ENCODE results near the gene HS1BP3.

The HS1BP3 gene

DNA sequence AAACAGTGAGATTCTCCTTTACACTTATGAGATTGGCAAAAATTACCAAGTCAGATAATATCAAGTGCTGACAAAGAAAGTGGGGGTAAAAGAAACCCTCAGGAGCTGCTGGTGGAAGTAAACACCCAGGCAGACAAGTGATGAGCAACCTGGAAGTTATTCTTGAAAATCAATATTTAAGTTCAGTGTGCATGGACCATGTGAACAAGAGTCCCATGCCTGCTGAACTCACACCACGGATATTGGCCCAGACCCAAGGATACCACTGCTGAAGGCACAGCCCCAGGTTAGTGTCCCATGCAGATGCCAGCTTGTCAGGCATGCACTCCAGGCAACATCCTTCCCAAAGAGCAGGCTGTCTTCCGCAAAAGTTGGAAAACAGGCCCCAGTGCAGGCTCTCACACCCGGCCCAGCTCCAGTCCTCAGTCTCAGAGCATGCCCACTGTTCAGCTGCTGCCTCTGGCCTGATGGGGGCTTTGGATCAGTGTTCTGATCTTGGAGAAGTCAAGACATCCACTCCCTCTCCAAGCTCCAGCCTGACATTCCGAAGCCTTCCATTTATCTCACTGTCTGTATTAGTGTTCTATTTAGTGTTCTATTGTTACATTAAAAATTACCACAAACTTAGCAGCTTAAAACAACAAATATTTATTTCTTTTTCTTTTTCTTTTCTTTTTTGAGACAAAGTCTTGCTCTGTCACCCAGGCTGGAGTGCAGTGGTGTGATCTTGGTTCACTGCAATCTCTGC is 70.0 kb downstream of the HS1BP3 start:
- no peak for DNase-seq

DNA sequence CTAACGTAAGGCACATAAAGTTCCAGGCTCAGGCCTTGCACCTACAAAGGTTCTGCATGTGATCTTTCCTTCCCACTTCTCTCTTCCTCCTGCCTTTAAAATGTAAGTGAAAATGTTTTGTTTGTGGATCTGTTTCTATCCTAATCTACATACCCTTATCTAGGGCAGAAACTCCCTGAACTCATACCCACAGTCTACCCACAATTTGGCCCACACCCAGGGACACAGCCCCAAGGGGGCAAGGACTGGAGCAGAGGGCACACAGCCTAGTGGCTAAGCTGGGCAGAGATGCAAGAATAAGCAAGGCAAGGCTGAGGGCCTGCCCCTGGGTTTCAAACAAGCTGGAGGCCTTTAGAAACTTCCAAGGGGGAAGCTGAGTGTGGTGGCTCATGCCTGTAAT is 71.0 kb downstream of the HS1BP3 start:
- DNase-seq, result no peak

DNA sequence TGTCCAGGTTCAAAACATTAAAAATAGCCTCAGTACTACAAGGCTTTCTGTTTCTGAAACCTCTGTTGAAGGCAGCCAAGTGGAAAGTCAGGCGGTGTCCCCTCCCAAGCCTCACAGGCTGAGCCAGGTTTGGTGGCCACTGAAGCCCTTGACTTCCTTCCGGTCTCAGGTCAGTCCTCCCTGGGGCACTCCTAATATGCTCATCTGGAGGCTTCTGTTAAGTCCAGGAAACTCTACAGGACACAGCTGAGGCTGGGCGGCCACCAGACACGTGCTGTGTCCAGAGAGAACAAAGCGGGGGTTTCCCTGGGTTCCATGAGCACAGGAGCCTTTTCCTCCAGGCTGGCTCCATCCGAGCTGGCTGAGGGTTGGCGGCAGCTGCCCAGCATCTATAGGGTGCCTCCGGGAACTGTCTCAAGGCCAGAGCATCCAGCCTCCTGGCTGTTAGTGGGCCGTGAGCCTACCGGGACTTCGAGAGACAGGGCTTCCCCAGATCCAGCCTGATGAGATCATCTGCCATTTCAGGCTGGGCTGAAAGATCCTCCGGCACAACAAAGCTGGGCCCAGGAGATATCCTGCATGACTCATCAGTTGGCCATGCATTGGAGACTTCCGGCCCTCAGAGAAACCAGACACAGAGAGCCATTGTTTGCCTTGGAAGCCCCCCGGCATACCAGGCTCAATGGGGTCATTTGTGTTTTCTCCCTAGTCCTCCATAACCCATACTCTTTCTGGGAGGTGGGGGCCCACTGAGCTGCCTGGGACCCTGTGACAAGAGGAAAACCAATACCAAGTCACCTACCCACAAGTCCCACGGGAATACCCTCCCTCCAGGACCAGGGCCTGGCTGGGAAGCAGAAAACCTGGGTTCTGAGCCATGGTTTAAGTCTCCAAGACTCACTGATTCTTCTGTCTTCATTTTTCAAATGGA is 71.7 kb downstream of the HS1BP3 start:
- DNase-seq, result no peak

DNA sequence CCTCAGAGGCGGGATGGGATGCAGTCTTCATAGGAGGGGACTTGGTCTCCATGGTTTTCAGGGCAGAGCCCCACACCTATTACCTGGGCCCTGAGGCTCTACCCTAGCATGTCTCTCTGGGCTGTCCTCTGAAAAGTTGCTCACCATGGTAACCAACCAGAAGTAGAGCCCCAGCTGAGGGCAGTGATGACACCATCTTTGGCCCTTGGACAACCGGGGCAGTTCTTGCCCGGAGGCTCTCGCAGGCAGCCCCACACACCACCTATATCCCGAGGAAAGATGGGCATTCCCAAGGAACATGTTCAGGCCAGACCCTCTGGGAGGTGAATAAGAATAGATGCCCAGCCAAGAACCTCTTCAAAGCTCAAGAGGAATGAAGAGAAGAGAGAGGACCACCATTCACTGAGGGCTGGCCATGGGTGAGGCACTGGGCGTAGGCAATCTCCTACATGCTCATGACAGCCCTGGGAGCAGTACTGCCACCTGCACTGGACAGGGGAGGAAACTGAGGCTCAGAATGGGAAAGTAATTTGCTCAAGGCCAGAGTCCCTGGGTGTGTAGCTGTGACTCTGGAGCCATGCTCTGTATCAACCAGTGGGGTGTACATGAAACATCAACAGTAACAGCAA is 72.5 kb downstream of the HS1BP3 start:
- DNase-seq, result no peak

DNA sequence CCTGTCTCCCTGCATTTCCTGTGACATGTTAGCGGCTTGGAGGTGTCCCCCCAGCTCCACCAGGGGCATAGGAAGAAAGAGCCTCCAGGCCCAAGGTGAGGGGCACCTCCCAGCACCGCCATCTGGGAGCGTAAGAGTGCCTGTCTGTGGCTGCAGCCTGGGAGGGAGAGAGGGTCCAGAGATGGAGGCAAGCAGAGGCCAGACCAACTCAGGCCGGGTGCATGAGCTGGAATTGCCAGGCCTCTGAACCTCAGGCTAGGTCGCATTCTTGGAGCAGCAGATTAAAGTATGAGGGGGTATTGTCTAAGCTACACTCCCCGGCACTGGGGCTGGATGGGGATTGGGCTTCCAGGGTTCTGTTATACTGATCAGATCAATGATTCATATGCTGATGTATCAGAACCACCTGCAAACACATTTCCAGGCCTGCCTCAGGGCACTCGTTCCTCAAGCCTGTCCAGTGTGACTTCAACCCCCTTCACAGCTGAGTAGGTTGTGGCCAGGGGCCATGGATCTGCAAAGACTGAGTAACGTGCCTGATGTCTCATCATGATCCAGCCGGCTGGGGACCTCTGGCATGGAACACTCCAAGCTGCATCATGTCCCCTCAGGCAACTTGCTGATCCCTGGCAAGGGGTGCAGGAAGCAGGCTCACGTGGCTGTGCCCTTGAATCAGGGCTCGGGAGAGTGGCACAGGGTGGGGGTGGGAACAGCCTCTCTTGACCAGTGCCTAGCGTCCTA is 73.2 kb downstream of the HS1BP3 start:
- no peak for DNase-seq

DNA sequence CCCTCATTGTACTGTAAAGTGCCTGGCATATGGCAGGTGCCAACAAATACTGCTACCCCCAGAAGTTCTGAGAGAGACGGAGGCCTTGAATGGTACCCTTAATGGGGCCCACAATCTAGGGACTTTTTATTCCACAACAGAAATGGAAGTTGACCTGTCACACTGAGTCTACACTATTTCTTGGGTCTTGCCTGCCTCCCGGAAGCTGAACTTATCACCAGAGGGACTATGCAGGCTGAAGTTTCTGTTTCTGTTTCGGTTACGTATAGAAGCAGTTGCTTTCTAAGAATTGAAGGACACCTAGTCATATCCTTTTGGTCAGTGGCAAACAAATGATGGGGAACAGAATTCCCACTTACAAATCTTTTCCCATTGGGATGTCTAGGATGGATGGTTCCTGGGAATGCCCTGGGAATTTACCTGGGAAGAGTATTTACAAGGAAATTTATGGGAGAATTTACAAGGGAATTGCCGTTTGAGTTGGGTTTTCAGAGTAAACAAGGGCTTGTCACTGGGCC is 74.2 kb downstream of the HS1BP3 start:
- no peak for DNase-seq

DNA sequence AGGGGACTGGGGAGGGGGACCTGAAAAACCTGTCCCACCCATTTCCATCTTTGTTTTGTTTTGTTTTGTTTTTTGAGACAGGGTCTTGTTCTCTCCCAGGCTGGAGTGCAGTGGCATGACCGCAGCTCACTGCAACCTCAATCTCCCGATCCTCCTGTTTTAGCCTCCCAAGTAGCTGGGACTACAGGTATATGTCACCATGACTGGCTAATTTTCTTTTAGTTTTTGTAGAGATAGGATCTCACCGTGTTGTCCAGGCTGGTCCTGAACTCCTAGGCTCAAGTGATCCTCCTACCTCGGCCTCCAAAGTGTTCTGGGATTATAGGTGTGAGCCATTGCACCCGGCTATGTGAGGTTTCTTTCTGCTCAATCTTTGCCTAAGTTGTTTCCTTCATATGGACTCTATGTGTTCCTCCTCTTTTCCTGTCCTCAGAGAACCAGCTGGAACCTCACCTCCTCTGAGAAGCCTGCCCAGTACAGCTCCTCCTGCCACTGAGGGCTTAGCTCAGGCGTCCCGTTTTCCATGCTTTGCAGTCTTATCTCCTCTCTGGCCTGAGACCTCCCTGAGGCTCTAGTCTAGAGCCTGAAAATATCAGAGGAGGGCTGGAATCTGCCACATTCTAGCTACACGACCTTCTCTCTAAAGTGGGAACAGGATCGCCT is 74.8 kb downstream of the HS1BP3 start:
- no peak for DNase-seq

DNA sequence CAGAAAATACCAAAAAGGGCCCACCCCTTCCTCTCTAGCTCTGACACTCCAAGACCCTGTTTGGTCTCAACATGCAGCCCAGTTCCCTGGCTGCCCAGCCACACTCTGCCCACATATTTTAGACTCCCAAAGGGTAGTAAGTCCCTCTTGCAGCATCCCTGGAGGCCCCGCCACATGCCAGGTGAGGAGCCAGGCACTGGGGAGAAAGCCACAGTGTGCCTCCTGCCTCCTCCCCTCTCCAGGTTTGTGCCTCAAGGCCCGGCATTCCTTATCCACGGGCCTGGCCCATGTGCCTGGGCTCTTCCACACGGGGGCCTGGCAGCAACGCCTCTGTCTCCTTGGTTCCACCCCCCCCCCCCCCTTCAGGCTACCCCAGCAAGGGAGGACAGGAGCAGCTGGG is 75.5 kb downstream of the HS1BP3 start:
- no peak for DNase-seq

DNA sequence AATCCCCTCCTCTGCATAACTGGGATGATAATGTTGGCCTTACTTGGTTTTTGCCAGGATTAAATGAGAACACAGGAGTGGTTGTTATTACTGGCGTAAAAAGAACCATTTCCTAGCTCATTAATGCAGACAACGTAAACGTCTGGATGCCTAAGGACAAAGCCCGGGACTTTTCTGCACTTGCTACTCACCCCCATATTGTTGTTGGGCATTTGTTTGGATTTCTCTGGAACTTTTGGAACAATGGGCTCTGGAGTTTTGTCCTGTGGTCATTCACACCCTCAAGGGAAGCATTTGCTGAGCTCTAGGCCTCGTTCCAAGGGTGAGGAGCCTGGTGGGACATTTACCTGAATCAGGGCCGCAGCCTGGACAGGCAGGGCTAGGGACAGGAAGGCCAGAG is 76.0 kb downstream of the HS1BP3 start:
- DNase-seq, result no peak

DNA sequence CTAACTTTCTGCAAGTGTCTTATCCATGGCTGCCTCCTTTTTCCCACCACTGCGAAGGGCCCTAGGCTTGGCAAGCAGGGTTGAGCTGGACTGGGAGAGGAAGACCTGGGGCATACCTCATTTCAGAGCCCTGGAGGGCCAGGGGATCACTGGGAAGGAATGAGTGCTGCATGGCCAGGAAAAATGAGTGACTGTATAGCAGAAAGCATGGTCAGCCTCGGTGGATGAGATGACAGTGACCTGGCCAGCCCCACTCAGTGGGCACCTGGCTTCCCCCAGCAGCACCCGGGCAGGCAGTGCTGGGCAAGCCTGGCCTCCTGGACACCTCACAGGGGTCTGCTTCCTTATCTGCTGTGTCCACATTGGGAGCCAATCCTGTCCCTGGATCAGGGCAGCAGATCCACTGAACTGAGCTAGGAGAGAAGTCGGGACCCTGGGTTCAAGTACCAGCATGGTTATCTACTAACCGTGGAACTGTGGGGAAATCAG is 76.4 kb downstream of the HS1BP3 start:
- DNase-seq, result no peak

DNA sequence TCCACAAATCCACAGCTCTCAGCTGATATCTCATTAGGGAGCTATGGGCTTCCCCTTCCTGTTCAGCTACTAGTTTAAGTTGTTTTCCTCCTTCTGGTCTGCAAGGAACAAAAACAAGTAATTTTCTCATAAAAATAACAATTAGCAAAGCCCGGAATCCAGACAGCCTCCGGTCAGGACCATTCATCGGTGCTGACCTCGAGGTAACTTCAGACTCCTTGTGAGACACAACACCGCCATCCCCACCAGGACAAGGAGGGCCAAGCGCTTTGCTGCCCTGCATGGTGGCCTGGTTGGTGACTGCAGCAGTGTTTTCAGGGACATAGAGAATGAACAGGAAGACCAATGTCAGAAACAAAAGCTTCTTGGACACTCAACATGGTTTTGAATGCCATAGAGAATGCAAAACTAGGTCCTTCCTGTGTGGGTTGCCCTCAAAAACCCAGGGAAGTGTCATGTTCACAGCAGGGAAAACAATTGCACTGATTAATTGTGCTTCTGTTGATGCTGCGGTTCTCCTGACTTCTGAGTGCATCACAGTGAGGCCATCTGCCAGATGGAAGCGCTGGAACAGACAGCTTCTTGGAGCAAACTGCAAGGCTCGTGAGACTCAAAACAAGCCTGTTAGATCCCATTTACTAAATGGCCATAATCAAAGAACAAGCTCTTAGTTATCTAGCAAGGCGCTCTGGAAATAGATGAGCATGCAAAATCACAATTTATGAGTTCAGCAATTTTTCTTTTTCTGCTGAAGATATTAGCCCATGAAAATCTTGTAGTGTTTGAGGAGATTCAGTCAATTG is 77.1 kb downstream of the HS1BP3 start:
- DNase-seq, result no peak

DNA sequence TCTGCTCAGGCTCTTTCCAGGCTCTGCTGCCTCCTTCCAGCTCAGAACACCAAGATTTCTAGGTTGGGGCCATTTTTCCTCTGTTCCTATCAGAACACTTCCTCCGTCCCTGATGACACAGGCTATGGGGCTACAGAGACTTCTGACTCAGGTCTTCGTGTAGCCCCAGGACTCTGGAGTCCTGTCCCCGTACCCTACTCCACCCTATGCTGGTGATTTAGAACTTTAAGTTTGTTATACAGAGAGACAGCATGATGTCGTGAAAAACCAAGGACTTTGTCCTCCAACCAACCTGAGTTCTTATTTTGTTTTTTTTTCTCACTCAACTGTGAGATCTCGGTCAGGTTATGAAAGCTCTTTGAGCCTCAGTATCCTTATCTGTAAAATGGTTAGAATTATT is 78.7 kb downstream of the HS1BP3 start:
- no peak for DNase-seq

DNA sequence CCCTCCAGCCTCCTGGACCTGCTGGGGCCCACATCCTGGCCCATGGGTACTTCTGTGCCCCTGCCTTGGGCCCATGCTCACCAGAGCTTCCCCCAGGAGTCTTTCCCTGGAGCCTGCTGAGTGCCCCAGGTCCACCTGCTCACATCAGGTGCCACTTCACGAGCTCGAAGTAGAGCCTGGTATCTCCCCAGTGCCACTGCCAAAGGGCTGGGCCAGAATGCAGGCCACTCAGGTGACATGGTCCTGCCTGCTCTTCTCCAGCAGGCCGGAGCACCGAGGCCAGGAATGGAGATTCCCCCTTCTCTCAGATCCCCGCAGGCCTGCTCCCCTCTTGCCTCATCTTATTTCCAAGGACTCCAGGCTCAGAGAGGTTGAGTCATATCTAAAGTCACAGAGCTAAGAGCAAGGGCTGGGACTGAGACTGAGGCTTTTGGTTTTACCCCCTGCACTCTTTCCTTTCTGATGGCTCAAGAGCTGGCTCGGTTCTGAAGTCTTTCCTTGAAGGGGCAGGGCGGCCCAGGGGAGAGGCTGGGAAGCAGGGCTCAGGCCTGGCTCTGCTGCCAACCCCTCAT is 79.2 kb downstream of the HS1BP3 start:
- DNase-seq, result no peak

DNA sequence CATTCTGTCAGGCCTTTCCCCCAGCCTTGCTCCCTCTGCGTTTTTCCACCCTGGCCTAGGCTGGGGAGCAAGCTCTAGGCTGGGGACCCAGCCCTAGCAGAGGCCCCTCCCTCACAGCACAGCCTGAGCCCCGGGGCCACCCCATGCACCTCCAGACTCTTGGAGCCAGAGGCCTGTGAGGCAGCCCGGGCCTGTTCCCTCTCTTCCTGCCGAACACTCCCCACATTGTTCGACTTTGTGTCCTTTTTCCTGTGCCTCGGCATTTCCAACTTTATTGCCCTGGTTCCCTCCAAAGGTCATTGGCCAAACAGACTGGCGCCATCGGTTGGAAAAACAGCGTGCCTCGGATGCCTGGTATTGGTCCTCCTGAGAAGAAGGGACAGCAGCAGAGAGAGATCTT is 79.7 kb downstream of the HS1BP3 start:
- no peak for DNase-seq

DNA sequence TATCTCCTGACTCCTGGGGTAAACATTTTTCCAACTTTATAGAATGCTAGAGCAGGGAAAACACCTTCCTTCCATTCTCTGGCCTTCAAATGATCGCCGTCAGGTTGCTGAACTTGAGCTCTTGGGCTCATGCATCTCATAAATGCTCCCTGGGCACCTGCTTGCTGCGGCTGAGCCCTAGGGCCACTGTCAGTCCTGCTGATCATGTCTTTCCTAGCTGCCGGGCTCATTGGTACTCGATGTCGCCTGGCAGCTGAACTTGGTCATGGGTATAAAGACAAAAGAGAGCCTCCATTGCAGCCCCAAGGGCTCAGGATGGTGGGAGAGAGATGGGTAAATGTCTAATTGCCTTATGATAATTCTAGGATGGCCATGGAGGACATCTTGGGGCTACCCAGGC is 80.6 kb downstream of the HS1BP3 start:
- DNase-seq, result no peak

DNA sequence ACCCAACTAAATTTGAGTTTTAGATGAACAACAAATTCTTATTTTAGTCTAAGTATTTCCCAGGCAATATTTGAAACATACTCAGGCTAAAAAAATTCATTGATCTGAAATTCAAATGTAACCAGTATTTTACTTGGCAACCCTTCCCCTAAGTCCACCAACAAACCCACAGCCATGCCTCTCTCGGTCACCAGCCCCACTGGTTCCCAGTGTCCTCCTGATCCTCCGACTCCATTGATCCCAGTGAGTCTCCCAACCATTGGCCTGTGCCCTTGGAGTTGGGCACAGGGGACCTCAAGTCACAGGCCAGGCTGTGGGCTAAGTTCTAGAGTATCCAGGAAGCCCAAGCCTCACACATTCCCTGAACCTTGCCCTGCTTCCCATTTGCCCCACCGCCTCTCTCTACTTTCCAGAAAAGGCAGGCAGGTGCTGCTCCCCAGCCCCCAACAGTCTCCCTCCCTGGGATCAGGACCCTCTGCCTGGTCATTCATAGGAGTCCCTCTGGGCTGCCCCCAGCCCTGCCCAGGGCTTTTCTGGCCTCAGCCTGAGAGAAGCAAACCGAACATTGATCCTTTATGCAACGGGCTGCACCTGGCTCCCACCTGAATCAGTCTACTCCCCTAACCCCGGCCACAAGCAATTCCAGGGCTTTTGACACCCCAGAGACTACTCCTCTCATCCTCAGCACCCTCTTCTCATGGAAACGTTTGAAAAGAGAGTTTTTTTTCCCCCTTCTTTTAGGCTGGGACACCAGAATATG is 81.3 kb downstream of the HS1BP3 start:
- DNase-seq, result no peak

DNA sequence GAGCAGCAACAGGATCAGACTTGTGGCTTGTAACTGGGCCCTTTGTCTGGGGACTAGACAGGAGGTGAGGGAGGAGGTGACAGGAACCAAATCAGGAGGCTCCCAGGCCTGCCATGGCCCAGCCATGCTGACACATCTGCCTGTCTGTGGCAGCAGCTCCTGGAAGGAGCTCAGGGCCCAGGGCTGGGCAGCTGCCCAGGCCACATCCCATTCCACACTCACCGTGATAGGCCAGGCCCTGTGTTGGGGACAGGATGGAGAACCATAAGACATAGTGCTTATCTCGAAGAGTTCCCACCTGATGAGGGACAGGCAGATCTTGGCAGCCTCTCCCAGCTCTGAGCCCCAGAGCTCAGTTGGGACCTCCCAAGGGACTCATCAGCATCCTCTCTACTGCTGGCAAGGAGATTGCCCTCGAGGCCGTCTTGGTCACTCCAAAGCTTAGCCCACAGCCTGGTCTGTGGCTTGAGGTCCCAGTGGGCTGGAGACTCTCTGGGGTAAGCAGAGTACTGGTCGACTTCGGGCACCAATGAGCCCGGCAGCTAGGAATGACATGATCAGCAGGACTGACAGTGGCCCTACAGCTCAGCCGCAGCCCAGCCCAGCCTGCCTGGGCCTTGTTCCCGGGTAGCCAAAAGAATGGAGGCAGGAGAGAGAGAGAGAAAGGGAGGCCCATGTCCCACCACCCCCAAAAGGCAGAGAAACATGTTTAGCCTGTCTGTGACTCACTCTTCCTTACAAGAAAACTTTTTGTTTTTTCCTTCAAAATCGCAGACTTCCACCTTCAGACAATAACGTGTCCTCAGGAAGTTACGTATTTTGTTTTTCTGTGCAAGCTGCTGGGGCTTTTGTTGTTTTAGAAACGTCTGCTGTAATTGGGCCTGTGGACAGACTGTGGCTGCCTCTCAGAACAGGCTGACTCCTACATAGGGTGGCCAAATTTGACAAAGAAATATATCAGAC is 82.1 kb downstream of the HS1BP3 start:
- no peak for DNase-seq

DNA sequence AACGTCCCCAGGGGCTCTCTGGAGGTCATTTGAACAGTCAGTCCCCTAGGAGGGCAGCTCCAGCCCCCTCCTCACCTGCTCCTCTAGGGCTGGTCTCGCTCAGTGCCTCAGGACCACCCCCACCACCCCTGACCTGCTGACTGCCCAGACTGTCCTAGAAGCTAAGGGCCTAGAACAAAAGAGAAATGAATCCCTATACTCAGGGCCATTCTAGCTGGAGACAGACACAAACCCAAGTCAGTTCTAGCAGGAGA is 83.0 kb downstream of the HS1BP3 start:
- DNase-seq, result no peak

Measured in AML-193 (cell line).